Lower leg skin (tissue), 4 donors: Measurements from ENCODE around the gene DMAC2L. TPM values are rescaled to one million over a fixed set of nuclear protein-coding genes. Genes with fewer than 3 reads are reported as not detected.
A peak's percentile ranks its signal among the peaks of the same experiment; 100 is the strongest.

Source experiments
- DNase-seq, 2 donors: peaks; one replicate each; pipeline ENCODE4 v3.0.0-alpha.2; 2019; ENCODE audit warnings: low spot score in 2 of 2
- H3K4me3 ChIP-seq: fragments of 200-600 bp; sonication (generic); 2 replicates; pipeline ENCODE4 v1.5.1; 2017; ENCODE audit warnings: mild to moderate bottlenecking, low read depth; ENCODE audit not compliant: poor library complexity, severe bottlenecking
- POLR2A ChIP-seq, 2 donors: fragments of 450-650 bp; IDR thresholded peaks; one replicate each; pipeline ENCODE4 v1.6.1; 2016 to 2017; ENCODE audit warnings: antibody characterized with exemption in 2 of 2, mild to moderate bottlenecking in 1 of 2, moderate library complexity in 1 of 2
- WGBS, 2 donors: methylation state at CpG; one replicate each; pipeline ENCODE4 v1.1.5; 2018; 5-methylcytosine and 5-hydroxymethylcytosine counted together
- intact Hi-C: fragments of 100-400 bp; cut with DNase I; formaldehyde crosslinking; loops from one replicate; pipeline ENCODE4 v1.15.0; 2023; ENCODE audit warnings: low total_unique reads
- total RNA-seq, 4 donors: library from RNA; depleted of rRNA; stranded (reverse); fragments of >200 nt; gene quantifications; one replicate each; pipeline ENCODE4 v1.1.0, GENCODE V29; 2016
- TF ChIP-seq, protein P1 (sequence below), 3 donors: fragments of 450-650 bp; IDR thresholded peaks; one replicate each; pipeline ENCODE4 v1.5.1; 2016; ENCODE audit warnings: antibody characterized with exemption in 3 of 3, mild to moderate bottlenecking in 3 of 3, moderate library complexity in 2 of 3

Gene DMAC2L
- total RNA-seq, 4 donors from 2014 or later: 8.9 to 24.6 (median 15.3) TPM

DNA sequence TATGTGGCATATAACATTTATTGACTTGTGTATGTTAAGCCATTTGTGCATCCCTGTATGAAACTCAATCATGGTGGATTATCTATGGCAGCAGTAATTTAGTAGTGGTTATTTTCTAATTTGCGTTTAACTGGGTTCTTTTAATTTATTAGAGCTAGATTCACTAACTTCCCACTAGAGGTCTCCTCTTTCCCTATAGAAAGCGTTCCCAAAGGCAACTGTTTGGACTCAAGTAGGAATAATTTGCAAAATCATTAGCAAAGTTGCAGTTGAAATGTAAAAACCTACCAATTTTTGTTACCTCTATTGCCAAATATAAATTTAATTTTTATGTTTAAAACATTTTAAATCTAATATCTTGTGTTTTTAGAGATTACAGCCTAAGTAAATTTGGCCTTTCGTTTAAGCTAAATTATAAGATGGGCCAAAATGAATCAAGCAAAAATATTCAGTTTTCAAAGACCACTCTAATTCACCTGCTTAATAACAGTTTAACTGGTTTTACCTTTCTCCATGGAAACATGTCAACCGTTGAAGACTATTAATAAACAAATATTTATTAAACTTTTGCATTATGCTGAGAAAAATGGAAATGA lies 6.0 kb downstream of the DMAC2L start:
- 40 to 44% methylated on average over 4 of the region's 4 CpGs for WGBS, 2 donors
- intact Hi-C loops: no loop called here
- DNase-seq: no peak
- no peak overlapping the region for H3K4me3 ChIP-seq
- no peak for TF ChIP-seq POLR2A (IDR thresholded peaks at IDR 0.05)
- TF ChIP-seq, protein P1, sequence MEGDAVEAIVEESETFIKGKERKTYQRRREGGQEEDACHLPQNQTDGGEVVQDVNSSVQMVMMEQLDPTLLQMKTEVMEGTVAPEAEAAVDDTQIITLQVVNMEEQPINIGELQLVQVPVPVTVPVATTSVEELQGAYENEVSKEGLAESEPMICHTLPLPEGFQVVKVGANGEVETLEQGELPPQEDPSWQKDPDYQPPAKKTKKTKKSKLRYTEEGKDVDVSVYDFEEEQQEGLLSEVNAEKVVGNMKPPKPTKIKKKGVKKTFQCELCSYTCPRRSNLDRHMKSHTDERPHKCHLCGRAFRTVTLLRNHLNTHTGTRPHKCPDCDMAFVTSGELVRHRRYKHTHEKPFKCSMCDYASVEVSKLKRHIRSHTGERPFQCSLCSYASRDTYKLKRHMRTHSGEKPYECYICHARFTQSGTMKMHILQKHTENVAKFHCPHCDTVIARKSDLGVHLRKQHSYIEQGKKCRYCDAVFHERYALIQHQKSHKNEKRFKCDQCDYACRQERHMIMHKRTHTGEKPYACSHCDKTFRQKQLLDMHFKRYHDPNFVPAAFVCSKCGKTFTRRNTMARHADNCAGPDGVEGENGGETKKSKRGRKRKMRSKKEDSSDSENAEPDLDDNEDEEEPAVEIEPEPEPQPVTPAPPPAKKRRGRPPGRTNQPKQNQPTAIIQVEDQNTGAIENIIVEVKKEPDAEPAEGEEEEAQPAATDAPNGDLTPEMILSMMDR (IDR thresholded peaks at IDR 0.05): no peak

DNA sequence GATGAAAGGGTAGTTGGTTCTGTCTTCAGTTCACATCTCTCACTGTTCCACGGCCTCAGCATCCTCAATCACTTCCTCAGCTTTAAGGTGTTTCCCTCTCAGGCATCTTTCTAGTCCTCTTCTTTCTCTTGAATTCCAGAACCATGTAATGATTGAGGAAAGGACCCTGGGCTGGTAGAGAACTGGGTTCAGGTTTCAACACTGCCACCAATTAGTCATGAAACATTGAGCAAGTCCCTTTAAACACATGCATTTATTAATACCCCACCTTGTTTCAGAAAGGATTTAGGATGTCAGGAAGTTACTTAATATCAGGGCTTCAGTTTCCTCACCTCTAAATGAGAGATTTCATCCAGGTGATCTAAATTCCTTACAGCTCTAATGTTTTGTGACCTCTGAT lies 7.2 kb downstream of the DMAC2L start:
- intact Hi-C loops: no loop called here
- DNase-seq: no peak

DNA sequence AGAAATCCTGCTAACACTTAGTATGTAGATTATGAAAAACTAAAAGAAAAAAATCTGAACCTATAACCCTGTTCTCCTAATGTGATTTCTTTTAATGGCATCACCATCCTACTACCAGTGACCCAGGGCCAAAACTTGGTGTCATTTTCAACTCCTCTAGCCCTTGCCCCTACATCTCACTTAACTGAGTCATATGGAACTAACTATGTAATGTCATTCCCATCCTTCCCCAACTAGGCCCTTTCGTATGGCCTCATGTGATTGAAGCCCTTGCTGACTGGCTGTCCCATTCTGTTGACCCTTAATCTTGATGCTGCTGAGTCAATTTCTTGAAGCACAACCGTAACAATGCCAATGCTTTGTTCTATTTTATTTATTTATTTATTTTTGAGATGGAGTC lies 7.6 kb downstream of the DMAC2L start:
- 81 to 88% methylated on average over 2 of the region's 2 CpGs for WGBS, 2 donors
- no peak overlapping the region for H3K4me3 ChIP-seq
- intact Hi-C loops: loop anchor here (5.0 kb wide), 1 partner anchor 213 kb away; the partner anchor contains the start of gene MAP4K5
- DNase-seq: no peak
- TF ChIP-seq, protein P1 (IDR thresholded peaks at IDR 0.05): no peak
- TF ChIP-seq POLR2A (IDR thresholded peaks at IDR 0.05): no peak

More for the DNA sequence above, 7.2 kb downstream of the DMAC2L start:
- WGBS, 2 donors: 85 to 92% methylated on average over 1 of the region's 1 CpG
- H3K4me3 ChIP-seq: no peak overlapping the region
- no peak for TF ChIP-seq POLR2A (IDR thresholded peaks at IDR 0.05)
- TF ChIP-seq, protein P1 (IDR thresholded peaks at IDR 0.05): no peak

DNA sequence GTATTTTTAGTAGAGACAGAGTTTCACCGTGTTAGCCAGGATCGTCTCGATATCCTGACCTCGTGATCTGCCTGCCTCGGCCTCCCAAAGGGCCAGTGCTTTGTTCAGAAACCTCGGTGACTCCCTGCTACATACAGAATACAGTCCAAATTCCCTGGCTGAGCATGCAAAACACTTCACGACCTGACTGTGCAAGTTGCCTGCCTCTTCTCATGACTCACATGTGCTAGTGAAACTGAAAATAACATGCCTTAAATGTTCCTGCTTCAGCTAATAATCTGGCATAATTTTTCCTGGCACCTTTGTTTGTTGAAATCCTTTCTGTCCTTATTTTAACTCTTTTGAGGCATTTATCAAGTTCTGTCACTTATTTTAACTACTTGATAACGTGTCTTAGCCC lies 8.2 kb downstream of the DMAC2L start:
- peak in 1 of 2 donors; percentile 39 for DNase-seq
- H3K4me3 ChIP-seq: no peak overlapping the region
- WGBS, 2 donors: 33 to 46% methylated on average over 8 of the region's 8 CpGs
- TF ChIP-seq POLR2A (IDR thresholded peaks at IDR 0.05): no peak
- TF ChIP-seq, protein P1 (IDR thresholded peaks at IDR 0.05): no peak
- intact Hi-C loops: loop anchor here (5.0 kb wide), 1 partner anchor 212 kb away; the partner anchor contains the start of gene MAP4K5

DNA sequence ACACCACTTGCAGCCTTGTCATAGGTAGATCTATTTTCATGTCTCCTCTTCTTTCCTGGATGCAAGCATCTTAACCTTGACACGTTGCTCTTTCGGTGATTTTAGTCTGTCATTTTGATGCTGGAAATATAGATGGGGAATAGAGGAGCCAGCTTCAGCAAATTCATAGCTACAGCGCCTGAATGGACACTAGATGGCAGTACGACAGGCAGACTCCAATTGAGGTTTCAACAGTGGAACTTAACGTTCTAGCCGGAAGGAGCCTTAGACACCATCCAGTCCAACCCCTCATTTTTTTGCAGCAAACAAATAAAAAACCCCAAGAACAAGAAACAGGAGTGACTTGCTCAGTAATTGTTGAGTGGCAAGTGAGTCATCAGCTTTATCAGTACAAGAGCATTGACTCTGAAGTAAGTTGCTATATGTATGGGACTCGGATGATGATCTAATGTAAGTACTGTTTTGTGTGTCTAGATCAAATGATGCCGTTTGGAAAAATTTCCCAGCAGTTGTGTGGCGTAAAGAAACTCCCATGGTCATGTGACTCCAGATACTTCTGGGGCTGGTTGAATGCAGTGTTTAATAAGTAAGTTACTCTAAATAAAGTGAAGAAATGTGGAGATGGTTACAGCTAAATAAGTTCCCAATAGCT lies 9.0 kb downstream of the DMAC2L start:
- peak in 1 of 2 donors; percentile 73 for DNase-seq
- no peak overlapping the region for H3K4me3 ChIP-seq
- intact Hi-C loops: loop anchor here (5.0 kb wide), 1 partner anchor 211 kb away; the partner anchor contains the start of gene MAP4K5
- TF ChIP-seq, protein P1 (IDR thresholded peaks at IDR 0.05): peak in 1 of 3 donors; percentile 29
- no peak for TF ChIP-seq POLR2A (IDR thresholded peaks at IDR 0.05)
- 1 to 2% methylated on average over 9 of the region's 9 CpGs for WGBS, 2 donors
